Endothelial cell of hepatic sinusoid (primary cell): Measurements from ENCODE around the gene ARHGAP42.
"Not testable (repeated sequence)": the region's sequence is repeated elsewhere in the genome, so short reads cannot be mapped to it uniquely, and the experiment has no call there.

Source experiments
- in situ Hi-C: cut with HindIII; loops from 2 replicates; pipeline ENCODE4 v1.10.0; 2017; ENCODE audit warnings: low sequenced_read_pairs

ARHGAP42 gene

GRCh38 chr11:100687054-100687629 is at the start of gene ARHGAP42:
Gene ARHGAP42, plus strand, starts transcription at chr11:100687288. Its CDS starts 391 bp downstream, at chr11:100687679.
- in situ Hi-C loops: loop anchor here (25.0 kb wide), 1 partner anchor 150 kb away; no protein-coding TSS in a partner anchor

GRCh38 chr11:100637706-100638105 is 49.4 kb upstream of the ARHGAP42 start:
- in situ Hi-C loops: no loop called here

GRCh38 chr11:100638648-100639047 is 48.4 kb upstream of the ARHGAP42 start:
- in situ Hi-C loops: no loop called here

GRCh38 chr11:100639140-100639539 is 47.9 kb upstream of the ARHGAP42 start:
- in situ Hi-C loops: no loop called here

- in situ Hi-C loops: no loop called here
Measured at GRCh38 chr11:100640071-100640470, 47.0 kb upstream of the ARHGAP42 start.

- in situ Hi-C loops: no loop called here
Measured at GRCh38 chr11:100640646-100641045, 46.4 kb upstream of the ARHGAP42 start.

- in situ Hi-C loops: no loop called here
Measured at GRCh38 chr11:100641456-100641855, 45.6 kb upstream of the ARHGAP42 start.

GRCh38 chr11:100646545-100646944 is 40.5 kb upstream of the ARHGAP42 start:
- in situ Hi-C loops: no loop called here

GRCh38 chr11:100647861-100648260 is 39.2 kb upstream of the ARHGAP42 start:
- in situ Hi-C loops: no loop called here

- in situ Hi-C loops: no loop called here
Measured at GRCh38 chr11:100663583-100663982, 23.5 kb upstream of the ARHGAP42 start.

GRCh38 chr11:100663996-100664395 is 23.1 kb upstream of the ARHGAP42 start:
- in situ Hi-C loops: no loop called here

- in situ Hi-C loops: not testable (repeated sequence)
Measured at GRCh38 chr11:100666816-100667215, 20.3 kb upstream of the ARHGAP42 start.

GRCh38 chr11:100667449-100667848 is 19.6 kb upstream of the ARHGAP42 start:
- in situ Hi-C loops: no loop called here

GRCh38 chr11:100670140-100670539 is 16.9 kb upstream of the ARHGAP42 start:
- in situ Hi-C loops: no loop called here

GRCh38 chr11:100671471-100671870 is 15.6 kb upstream of the ARHGAP42 start:
- in situ Hi-C loops: no loop called here

GRCh38 chr11:100672498-100673033 is 14.5 kb upstream of the ARHGAP42 start:
- in situ Hi-C loops: no loop called here

GRCh38 chr11:100673063-100673462 is 14.0 kb upstream of the ARHGAP42 start:
- in situ Hi-C loops: no loop called here

- in situ Hi-C loops: no loop called here
Measured at GRCh38 chr11:100674212-100674611, 12.9 kb upstream of the ARHGAP42 start.

GRCh38 chr11:100675115-100675650 is 11.9 kb upstream of the ARHGAP42 start:
- in situ Hi-C loops: loop anchor here (25.0 kb wide), 1 partner anchor 162 kb away; no protein-coding TSS in a partner anchor

GRCh38 chr11:100676901-100677300 is 10.2 kb upstream of the ARHGAP42 start:
- in situ Hi-C loops: loop anchor here (25.0 kb wide), 1 partner anchor 160 kb away; no protein-coding TSS in a partner anchor

GRCh38 chr11:100677796-100678195 is 9.3 kb upstream of the ARHGAP42 start:
- in situ Hi-C loops: loop anchor here (25.0 kb wide), 1 partner anchor 160 kb away; no protein-coding TSS in a partner anchor

GRCh38 chr11:100680070-100680469 is 7.0 kb upstream of the ARHGAP42 start:
- in situ Hi-C loops: loop anchor here (5.0 to 25.0 kb wide), 2 partner anchors 98 to 157 kb away; no protein-coding TSS in a partner anchor
